ENCODE results near the gene EXD2. TPM values are rescaled to one million over a fixed set of nuclear protein-coding genes. Genes with fewer than 3 reads are reported as not detected.

Gene EXD2
- total and polyA plus RNA-seq, 2 of the 13 experiments (the other 11 are each of a cell fraction or from before 2014, with no cell fraction given), result 9.5 to 15.1 TPM

GRCh38 chr14:69191340-69192111 lies at the start of gene EXD2 (continued):
- TF ChIP-seq ZNF589 (CRISPR knock-in tag; conservative IDR thresholded peaks at IDR 0.05) (0 out of 2 replicates have a peak, but pooled peaks have one; percentile 35), JDP2 (CRISPR knock-in tag; IDR thresholded peaks at IDR 0.05; ENCODE audit: borderline replicate concordance) (no peak), FOXM1 (CRISPR knock-in tag; IDR thresholded peaks at IDR 0.05) (0 out of 2 replicates have a peak, but pooled peaks have one; percentile 65), EZH2 (conservative IDR thresholded peaks at IDR 0.05; ENCODE audit: low read depth, low read length) (no peak), CENPX (CRISPR knock-in tag; IDR thresholded peaks at IDR 0.05) (no peak), RFXANK (CRISPR knock-in tag; IDR thresholded peaks at IDR 0.05) (peak; percentile 37; the same call in 1 of the 2 replicates), ZMYM3 (CRISPR knock-in tag; IDR thresholded peaks at IDR 0.05) (peak; percentile 32; the same call in 1 of the 2 replicates), MLXIP (CRISPR knock-in tag; IDR thresholded peaks at IDR 0.05; ENCODE audit: borderline replicate concordance) (no peak), ZSCAN5A (CRISPR knock-in tag; IDR thresholded peaks at IDR 0.05; ENCODE audit: borderline replicate concordance) (no peak; the same call in 1 of the 2 replicates), ZNF776 (CRISPR knock-in tag; IDR thresholded peaks at IDR 0.05) (no peak), ZC3H13 (CRISPR knock-in tag; IDR thresholded peaks at IDR 0.05) (no peak), MAZ (IDR thresholded peaks at IDR 0.05; ENCODE audit: borderline replicate concordance, low read depth, low read length) (peak; percentile 50; the same call in 1 of the 2 replicates), MAZ (CRISPR knock-in tag; IDR thresholded peaks at IDR 0.05; ENCODE audit: low read depth) (peak; percentile 87), TAF1 (CRISPR knock-in tag; IDR thresholded peaks at IDR 0.05) (peak; percentile 58; the same call in 1 of the 2 replicates), SIN3A (IDR thresholded peaks at IDR 0.05; ENCODE audit: borderline replicate concordance, low read depth, low read length) (no peak), NFE2 (CRISPR knock-in tag; IDR thresholded peaks at IDR 0.05) (no peak; the same call in 1 of the 2 replicates)
- TF ChIP-seq, protein P1, sequence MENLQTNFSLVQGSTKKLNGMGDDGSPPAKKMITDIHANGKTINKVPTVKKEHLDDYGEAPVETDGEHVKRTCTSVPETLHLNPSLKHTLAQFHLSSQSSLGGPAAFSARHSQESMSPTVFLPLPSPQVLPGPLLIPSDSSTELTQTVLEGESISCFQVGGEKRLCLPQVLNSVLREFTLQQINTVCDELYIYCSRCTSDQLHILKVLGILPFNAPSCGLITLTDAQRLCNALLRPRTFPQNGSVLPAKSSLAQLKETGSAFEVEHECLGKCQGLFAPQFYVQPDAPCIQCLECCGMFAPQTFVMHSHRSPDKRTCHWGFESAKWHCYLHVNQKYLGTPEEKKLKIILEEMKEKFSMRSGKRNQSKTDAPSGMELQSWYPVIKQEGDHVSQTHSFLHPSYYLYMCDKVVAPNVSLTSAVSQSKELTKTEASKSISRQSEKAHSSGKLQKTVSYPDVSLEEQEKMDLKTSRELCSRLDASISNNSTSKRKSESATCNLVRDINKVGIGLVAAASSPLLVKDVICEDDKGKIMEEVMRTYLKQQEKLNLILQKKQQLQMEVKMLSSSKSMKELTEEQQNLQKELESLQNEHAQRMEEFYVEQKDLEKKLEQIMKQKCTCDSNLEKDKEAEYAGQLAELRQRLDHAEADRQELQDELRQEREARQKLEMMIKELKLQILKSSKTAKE (CRISPR knock-in tag; IDR thresholded peaks at IDR 0.05; ENCODE audit: borderline replicate concordance), result no peak
- TF ChIP-seq, protein P2, sequence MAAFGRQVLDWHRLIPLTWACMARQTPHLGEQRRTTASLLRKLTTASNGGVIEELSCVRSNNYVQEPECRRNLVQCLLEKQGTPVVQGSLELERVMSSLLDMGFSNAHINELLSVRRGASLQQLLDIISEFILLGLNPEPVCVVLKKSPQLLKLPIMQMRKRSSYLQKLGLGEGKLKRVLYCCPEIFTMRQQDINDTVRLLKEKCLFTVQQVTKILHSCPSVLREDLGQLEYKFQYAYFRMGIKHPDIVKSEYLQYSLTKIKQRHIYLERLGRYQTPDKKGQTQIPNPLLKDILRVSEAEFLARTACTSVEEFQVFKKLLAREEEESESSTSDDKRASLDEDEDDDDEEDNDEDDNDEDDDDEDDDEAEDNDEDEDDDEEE (CRISPR knock-in tag; IDR thresholded peaks at IDR 0.05), result 0 out of 2 replicates have a peak, but pooled peaks have one; percentile 9
- TF ChIP-seq, protein P3, sequence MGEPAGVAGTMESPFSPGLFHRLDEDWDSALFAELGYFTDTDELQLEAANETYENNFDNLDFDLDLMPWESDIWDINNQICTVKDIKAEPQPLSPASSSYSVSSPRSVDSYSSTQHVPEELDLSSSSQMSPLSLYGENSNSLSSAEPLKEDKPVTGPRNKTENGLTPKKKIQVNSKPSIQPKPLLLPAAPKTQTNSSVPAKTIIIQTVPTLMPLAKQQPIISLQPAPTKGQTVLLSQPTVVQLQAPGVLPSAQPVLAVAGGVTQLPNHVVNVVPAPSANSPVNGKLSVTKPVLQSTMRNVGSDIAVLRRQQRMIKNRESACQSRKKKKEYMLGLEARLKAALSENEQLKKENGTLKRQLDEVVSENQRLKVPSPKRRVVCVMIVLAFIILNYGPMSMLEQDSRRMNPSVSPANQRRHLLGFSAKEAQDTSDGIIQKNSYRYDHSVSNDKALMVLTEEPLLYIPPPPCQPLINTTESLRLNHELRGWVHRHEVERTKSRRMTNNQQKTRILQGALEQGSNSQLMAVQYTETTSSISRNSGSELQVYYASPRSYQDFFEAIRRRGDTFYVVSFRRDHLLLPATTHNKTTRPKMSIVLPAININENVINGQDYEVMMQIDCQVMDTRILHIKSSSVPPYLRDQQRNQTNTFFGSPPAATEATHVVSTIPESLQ (CRISPR knock-in tag; conservative IDR thresholded peaks at IDR 0.05), result no peak

All from HepG2 (cell line).